HG03159 (cell line): ENCODE data around the gene S1PR4.
"Not testable (repeated sequence)": the region's sequence is repeated elsewhere in the genome, so short reads cannot be mapped to it uniquely, and the experiment has no call there.

ENCODE experiments used
- ATAC-seq: cut with Tn5 transposase; IDR thresholded peaks from one replicate; pipeline ENCODE4 v1.9.1; 2021; ENCODE audit warnings: mild to moderate bottlenecking, moderate library complexity; ENCODE audit not compliant: unreplicated experiment

Gene S1PR4

GRCh38 chr19:3176715-3177501 lies 1.7 kb upstream of the S1PR4 start:
- ATAC-seq = no peak

- ATAC-seq = peak; percentile 13
Observed at GRCh38 chr19:3178973-3179738, 587 bp downstream of the S1PR4 start.

GRCh38 chr19:3179739-3180293 lies 1.2 kb downstream of the S1PR4 start:
- no peak for ATAC-seq

- ATAC-seq = no peak
Observed at GRCh38 chr19:3183721-3184641, 5.4 kb downstream of the S1PR4 start.

GRCh38 chr19:3184847-3185460 lies 6.4 kb downstream of the S1PR4 start:
- peak; percentile 21 for ATAC-seq

- ATAC-seq = peak; percentile 78
Observed at GRCh38 chr19:3185461-3186159, 7.0 kb downstream of the S1PR4 start, which contains the start of gene NCLN. Gene NCLN (plus strand): TSS chr19:3185930. CDS start chr19:3186031, 101 bp downstream.

- no peak for ATAC-seq
Observed at GRCh38 chr19:3186160-3186688, 7.7 kb downstream of the S1PR4 start.

- no peak for ATAC-seq
Observed at GRCh38 chr19:3186891-3187661, 8.5 kb downstream of the S1PR4 start.

GRCh38 chr19:3187662-3188511 lies 9.3 kb downstream of the S1PR4 start:
- ATAC-seq = no peak

GRCh38 chr19:3188627-3189596 lies 10.3 kb downstream of the S1PR4 start:
- ATAC-seq = no peak

GRCh38 chr19:3189702-3190469 lies 11.3 kb downstream of the S1PR4 start:
- no peak for ATAC-seq

- no peak for ATAC-seq
Observed at GRCh38 chr19:3190470-3190770, 11.9 kb downstream of the S1PR4 start.

- no peak for ATAC-seq
Observed at GRCh38 chr19:3190921-3191805, 12.6 kb downstream of the S1PR4 start.

GRCh38 chr19:3191806-3192104 lies 13.2 kb downstream of the S1PR4 start:
- ATAC-seq = not testable (repeated sequence)

- no peak for ATAC-seq
Observed at GRCh38 chr19:3192228-3192635, 13.7 kb downstream of the S1PR4 start.
